ENCODE data around the gene LYRM2.

Gene LYRM2

GRCh38 chr6:89567630-89568390 lies 70.7 kb downstream of the LYRM2 start:
- no peak for DNase-seq (ENCODE audit: insufficient read length, low spot score)
- TF ChIP-seq POLR2A (IDR thresholded peaks at IDR 0.05; ENCODE audit: low read depth, low read length), result no peak
- FAIRE-seq, result no peak

- no peak for FAIRE-seq
- no peak for TF ChIP-seq POLR2A (IDR thresholded peaks at IDR 0.05; ENCODE audit: low read depth, low read length)
- DNase-seq (ENCODE audit: insufficient read length, low spot score), result no peak
Observed at GRCh38 chr6:89566930-89567629, 71.5 kb downstream of the LYRM2 start.

GRCh38 chr6:89566008-89566800 lies 72.3 kb downstream of the LYRM2 start:
- no peak for DNase-seq (ENCODE audit: insufficient read length, low spot score)
- FAIRE-seq, result no peak
- TF ChIP-seq POLR2A (IDR thresholded peaks at IDR 0.05; ENCODE audit: low read depth, low read length), result no peak

- DNase-seq (ENCODE audit: insufficient read length, low spot score), result no peak
- no peak for TF ChIP-seq POLR2A (IDR thresholded peaks at IDR 0.05; ENCODE audit: low read depth, low read length)
- no peak for FAIRE-seq
Observed at GRCh38 chr6:89564752-89565427, 73.7 kb downstream of the LYRM2 start.

GRCh38 chr6:89563866-89564265 lies 74.7 kb downstream of the LYRM2 start:
- DNase-seq (ENCODE audit: insufficient read length, low spot score) (no peak), FAIRE-seq (no peak)
- no peak for TF ChIP-seq POLR2A (IDR thresholded peaks at IDR 0.05; ENCODE audit: low read depth, low read length)

GRCh38 chr6:89562093-89562973 lies 76.2 kb downstream of the LYRM2 start:
- no peak for DNase-seq (ENCODE audit: insufficient read length, low spot score)

GRCh38 chr6:89559487-89559886 lies 79.1 kb downstream of the LYRM2 start:
- FAIRE-seq, result no peak
- no peak for DNase-seq (ENCODE audit: insufficient read length, low spot score)

More at GRCh38 chr6:89562093-89562973, 76.2 kb downstream of the LYRM2 start:
- no peak for FAIRE-seq
- no peak for TF ChIP-seq POLR2A (IDR thresholded peaks at IDR 0.05; ENCODE audit: low read depth, low read length)

GRCh38 chr6:89555806-89556205 lies 82.7 kb downstream of the LYRM2 start:
- no peak for TF ChIP-seq POLR2A (IDR thresholded peaks at IDR 0.05; ENCODE audit: low read depth, low read length)
- DNase-seq (ENCODE audit: insufficient read length, low spot score) (no peak), FAIRE-seq (no peak)

More at GRCh38 chr6:89559487-89559886, 79.1 kb downstream of the LYRM2 start:
- TF ChIP-seq POLR2A (IDR thresholded peaks at IDR 0.05; ENCODE audit: low read depth, low read length), result no peak

- FAIRE-seq (no peak), DNase-seq (ENCODE audit: insufficient read length, low spot score) (no peak)
- TF ChIP-seq POLR2A (IDR thresholded peaks at IDR 0.05; ENCODE audit: low read depth, low read length), result no peak
Observed at GRCh38 chr6:89555031-89555430, 83.5 kb downstream of the LYRM2 start.

- no peak for TF ChIP-seq POLR2A (IDR thresholded peaks at IDR 0.05; ENCODE audit: low read depth, low read length)
- no peak for FAIRE-seq
- DNase-seq (ENCODE audit: insufficient read length, low spot score), result no peak
Observed at GRCh38 chr6:89554106-89554505, 84.4 kb downstream of the LYRM2 start.

- DNase-seq (ENCODE audit: insufficient read length, low spot score) (no peak), FAIRE-seq (no peak)
- TF ChIP-seq POLR2A (IDR thresholded peaks at IDR 0.05; ENCODE audit: low read depth, low read length), result no peak
Observed at GRCh38 chr6:89553431-89553830, 85.1 kb downstream of the LYRM2 start.

GRCh38 chr6:89547281-89547680 lies 91.3 kb downstream of the LYRM2 start:
- FAIRE-seq, result no peak
- DNase-seq (ENCODE audit: insufficient read length, low spot score), result no peak
- no peak for TF ChIP-seq POLR2A (IDR thresholded peaks at IDR 0.05; ENCODE audit: low read depth, low read length)

- no peak for FAIRE-seq
- no peak for DNase-seq (ENCODE audit: insufficient read length, low spot score)
- no peak for TF ChIP-seq POLR2A (IDR thresholded peaks at IDR 0.05; ENCODE audit: low read depth, low read length)
Observed at GRCh38 chr6:89542866-89543265, 95.7 kb downstream of the LYRM2 start.

All from H54 (cell line).